Pulmonary artery endothelial cell (primary cell): ENCODE measurements around the gene ST6GALNAC5. TPM values are rescaled to one million over a fixed set of nuclear protein-coding genes. Genes with fewer than 3 reads are reported as not detected.
A peak's percentile ranks its signal among the peaks of the same experiment; 100 is the strongest.
"Not testable (repeated sequence)": the region's sequence is repeated elsewhere in the genome, so short reads cannot be mapped to it uniquely, and the experiment has no call there.

Source experiments
- DNase-seq: peaks from one replicate; pipeline ENCODE4 v3.0.0-alpha.2; 2011; ENCODE audit warnings: low read depth, low spot score
- total RNA-seq: library from RNA; depleted of rRNA; stranded (reverse); fragments of >200 nt; gene quantifications from 2 replicates; pipeline ENCODE4 v1.2.3, GENCODE V29; 2014

Gene ST6GALNAC5
- total RNA-seq, 1 donor from 2014 or later: not detected

DNA sequence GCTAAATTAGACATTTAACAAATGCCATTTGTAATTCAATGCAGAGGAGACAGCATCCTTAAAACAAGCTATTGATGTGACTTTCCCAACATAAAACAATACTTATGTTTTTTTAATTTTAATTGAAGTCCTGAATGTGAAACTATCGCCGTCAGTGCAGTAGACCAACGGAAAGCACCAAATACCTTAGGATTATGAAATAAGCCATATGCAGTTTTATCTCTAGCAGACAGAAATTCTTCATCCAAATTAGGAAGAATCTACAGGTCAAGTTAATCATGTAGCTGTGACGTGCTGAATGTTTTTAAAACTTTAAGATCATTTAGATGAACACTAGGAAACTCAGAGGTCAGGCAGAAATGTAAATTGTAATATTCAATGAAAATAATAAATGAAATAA is 714 bp upstream of the ST6GALNAC5 start:
- DNase-seq: no peak

DNA sequence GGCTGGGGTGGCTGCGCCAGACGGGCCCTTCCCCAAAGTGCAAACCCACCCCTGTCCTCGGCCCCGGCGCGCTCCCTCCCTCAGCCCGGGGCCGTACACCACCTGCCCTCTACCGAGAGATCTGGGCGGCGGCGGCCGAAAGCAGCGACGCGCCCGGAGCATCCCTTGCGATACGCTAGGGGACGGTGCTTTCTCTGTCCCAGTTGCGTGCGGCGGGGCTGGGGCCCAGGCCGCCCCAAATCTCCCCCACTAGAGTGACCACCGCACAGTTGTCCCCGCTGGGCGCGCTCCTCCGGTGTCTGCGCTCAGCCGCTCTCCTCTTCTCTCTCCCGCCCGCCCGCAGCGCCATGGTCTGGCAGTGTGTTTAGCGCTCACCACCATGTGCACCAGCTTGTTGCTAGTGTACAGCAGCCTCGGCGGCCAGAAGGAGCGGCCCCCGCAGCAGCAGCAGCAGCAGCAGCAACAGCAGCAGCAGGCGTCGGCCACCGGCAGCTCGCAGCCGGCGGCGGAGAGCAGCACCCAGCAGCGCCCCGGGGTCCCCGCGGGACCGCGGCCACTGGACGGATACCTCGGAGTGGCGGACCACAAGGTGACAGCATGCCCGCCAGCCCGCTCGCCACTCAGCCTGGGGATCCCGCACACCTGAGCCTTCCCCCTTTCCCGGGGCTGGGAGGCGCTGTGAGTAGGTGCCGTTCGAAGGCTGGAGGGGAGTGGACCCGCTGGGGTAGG is 1.0 kb downstream of the ST6GALNAC5 start:
- peak; percentile 2 for DNase-seq

DNA sequence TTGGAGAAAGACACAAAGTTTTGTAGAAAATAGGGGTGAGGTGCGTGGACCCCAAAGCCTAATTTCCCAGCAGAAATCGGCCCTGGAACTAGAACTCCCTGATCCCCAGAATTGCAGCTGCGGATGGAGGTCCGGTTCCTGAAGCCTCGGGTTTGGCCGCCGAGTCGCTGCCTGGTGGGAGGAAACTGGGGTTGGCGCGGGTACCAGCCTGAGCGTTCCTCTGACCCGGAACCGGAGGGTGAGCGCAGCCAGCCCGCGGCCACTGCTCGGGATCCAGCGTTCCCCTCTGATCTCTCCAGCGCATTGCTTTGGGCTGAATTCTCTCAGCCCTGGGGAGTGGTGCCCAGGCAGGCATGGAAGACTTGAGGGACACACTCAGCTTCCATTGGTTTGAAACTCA is 1.6 kb downstream of the ST6GALNAC5 start:
- no peak for DNase-seq

DNA sequence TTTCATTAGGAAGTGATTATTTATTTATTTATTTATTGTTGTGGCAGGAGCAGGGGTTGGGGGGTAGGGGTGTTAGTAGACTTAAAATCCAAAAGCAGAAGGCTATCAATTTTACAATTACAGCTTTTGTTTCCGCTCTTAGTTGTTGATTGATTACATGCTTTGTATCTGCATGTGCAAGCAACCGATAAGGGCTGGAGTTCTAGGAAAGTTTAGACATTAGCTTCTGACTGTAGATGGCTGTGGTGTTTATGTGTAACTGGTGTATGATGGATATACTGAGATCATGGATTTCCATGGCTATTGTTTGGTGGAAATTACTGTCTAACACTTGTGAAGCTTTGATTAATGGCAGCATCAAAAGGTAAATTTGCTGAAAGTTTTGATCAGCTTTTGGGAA is 2.8 kb downstream of the ST6GALNAC5 start:
- DNase-seq: no peak

DNA sequence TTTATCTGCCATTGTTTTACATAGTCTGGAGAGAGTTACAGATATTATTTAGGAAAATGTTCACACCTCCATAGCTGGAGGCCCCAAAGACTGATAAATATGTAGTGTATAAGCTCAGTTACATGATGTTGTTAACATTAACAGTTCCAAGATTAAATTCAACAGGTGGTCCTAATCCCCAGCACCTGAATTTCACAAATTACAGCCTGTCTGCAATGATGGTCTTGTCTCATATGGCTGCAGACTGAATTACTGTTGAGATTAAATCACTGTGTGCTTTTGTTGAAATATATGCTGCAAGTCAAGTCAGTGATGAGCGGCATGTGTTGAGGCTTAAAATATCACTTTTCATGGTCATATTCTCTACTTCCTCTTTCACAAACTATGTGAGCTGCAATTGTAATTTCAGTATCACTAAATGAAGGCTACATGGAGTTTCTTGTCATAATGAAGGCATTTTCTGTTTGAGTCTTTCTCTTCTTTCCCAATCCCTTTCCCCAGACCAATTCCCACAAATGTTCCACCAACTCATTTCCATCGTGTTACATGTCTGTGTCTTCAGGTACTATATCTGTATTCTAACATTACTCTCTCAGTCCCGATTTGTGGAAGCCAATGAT is 4.2 kb downstream of the ST6GALNAC5 start:
- no peak for DNase-seq

DNA sequence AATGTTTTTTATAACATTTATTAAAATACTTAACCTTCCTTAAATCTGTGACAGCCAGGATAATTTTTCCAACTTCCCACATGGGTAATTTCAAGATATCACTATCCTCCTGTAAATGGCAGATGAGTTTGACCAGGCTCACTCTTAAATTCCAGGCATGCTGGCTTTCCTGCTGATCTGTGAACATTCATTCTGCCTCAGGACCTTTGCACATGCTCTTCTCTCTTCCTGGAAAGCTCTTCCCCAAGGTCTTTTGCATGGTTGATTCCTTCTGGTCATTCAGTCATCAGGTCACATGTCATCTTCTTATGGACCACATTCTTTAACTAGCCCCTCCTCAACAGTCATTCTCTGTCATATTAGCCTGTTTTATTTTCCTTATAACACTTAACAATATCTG is 5.7 kb downstream of the ST6GALNAC5 start:
- no peak for DNase-seq

DNA sequence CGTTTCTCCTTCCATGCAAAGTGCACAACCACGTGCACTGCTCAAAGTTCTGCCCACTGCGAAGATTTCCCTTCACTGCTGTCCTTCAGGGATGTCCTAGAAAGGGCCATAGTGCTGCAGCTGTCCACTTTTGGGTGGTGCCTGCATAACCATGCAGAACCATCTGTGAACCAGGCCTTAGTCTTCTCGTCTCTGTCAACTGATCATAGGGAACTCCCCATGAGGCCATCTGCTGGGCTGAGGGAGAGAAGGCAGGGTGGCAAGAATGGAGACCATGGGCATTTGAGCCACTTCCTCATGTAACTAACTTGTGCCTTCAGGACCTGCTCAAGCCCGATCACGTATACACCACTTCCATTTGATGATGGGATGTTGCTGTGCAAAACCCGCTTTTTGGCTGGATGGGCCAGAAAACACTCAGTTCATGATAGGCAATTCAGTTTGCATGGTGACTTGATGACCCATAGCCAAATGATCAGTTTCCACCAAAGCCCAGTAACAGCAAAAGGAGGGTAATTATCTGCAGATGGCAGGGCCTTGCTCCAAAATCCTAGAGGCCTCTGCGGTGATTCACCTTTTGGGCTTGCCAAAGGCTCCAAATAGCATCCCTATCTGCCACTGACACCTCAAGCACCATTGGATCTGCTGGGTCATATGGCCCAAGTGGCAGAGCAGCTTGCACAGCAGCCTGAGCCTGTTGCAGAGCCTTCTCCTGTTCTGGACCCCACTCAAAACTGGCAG is 9.5 kb downstream of the ST6GALNAC5 start:
- no peak for DNase-seq

DNA sequence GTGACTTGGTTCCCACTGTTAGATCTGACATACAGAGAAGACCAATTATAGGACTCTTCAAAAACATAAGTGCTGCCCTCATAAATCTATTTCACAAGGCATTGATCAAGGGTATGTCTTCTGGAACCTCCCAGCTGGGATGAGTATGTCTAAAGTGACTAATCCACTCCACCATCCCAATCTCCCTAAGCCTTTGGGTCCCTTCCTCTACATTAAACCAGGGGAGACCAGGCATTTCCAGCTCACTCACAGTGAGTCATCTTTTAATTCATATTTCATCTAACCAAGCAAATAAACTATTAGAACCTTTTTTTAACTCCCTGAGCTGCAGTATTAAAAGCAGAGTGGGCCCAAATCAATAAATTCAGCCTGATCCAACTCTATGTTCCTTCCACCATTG is 11.7 kb downstream of the ST6GALNAC5 start:
- not testable (repeated sequence) for DNase-seq

DNA sequence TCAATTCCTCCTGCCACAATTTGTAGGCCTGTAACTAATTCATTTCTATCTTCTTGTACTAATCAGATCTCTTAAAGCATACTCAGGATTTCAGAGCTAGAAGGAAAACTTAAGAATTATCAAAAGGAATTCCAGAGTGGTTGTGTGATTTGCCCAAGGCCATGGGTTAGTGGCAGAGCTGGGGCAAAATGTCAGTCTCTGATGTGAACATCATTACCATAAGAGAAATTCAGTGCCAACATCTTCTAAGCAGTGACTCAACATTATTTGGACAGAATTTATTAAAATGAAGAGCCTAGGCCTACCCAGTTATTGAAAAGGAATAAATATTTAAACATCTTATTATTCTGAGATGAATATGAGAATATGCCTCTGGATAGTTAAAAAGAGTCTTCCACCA is 14.5 kb downstream of the ST6GALNAC5 start:
- DNase-seq: no peak

DNA sequence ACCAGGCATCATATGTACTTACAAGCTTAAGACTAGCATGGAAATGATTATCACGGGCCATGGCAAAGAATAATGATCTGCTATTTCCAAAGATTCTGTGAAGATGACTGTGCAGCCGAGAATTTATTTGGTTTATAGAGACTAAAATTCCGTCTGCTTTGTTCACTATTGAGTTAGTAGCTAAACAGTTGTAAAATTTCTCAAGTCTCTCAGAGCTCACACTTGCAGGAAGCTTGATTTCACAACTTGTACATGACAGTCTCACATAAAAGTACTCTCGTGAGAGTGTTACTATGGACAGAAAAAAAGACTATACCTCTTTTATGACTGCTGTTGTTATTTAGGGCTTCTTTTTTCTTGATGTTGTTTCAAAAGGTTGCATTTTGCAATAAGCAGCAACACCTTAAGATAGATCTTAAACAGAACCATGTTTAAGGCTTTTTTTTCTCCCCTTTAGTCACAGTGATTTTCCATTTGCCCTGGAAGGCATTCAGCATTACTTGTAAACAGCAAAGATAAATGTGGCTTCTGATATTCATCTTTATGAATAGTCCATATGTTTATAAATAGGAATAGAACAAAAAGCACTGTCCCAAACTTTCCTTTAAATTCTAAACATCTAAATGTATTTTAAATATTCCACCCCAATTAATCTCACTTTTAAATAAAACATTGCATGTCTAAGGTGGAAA is 24.8 kb downstream of the ST6GALNAC5 start:
- DNase-seq: no peak

DNA sequence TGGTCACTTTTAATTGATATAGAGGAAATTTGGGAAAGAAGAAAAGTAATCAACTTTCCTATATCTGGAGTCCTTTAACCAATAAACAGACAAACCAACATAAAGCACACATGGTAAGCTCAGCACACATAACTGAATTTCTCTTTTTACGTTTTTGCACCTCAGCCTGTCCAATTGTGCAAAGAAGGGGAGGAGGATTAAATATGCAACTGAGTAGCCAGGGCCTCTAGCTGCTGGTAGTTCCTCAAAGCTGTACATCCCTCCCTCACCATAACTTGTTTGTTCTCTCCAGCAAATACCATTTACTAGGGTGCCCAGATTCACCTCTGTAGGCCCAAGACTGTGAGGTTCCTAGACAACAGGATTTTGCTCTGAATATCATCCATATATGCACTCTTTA is 25.4 kb downstream of the ST6GALNAC5 start:
- no peak for DNase-seq

DNA sequence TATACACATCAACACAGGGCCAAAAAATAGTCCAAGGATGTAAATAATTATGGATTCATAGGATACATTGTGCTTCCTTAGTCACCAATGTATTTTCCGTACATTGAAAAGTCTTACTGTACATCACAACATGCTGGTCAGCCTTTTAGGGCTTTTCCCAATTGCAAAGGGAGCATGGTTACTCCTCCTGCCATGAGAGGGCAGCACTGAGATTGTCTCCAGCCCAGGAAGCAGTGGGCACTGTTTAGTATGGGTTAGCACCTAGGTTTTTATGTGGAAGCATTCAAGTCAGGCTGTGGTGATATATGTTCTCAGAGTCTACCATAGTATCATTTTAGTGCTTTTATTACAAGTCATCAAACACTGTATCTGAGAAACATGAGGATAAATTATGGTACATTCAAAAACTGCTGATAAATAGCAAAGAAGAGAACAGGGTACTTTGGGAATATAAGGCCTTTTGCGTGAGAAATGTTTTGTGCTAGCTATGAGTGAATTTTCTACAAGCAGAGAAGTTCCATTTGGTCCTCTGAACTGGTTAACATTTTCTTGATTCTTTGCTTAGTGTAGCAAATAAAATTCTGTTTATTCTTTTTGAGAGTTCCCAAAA is 34.0 kb downstream of the ST6GALNAC5 start:
- peak; percentile 1 for DNase-seq

DNA sequence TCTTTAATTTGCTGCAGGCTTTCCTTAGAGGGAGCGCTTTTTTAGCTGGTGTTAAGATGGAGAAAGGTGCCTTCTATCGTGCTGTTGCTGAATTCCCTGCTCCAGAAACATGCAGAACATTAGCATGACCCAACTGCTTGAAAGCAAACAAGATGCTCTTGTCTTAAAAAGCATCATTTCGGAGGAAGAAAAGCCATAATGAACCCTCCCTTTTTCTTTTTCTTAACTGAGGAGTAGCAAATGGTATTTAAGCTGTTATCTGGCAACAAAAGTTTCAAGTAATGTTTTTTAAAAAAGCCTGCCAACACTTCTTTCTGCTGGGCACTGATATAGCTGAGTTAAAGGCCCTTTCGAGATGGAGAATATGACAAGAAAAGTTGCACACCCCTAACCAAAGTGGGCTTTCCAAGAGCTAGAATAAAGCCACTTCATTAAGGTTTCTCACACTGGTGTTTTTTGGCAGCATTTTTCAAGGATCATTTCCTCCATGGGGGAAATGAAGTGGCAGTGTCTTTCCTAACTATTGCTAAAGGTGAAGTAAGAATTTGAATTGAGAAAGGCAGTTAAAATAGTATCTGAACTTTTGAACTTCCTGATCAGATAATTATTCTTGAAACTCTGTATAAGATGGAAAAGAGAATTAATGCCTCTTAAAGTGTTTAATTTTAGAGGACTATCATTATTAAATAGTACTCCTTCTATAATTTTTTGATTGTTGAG is 38.8 kb downstream of the ST6GALNAC5 start:
- no peak for DNase-seq

DNA sequence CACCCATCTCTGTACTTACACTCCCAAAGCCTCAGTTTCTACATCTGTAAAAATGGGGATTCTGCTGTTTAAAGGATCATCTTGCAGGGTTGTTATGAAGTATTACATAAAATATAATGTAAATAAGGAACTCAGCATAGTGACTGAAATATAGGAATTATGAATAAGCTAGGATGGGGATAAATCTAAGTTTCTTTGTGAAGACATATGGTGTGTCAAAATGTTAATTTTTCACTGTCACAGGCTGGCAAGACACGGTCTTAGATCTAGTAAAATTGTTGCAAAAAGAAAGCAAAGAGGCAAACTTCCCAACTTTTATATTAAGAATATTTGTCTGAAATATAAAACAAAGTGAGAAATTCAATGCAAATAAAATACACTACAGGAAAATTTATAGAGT is 42.0 kb downstream of the ST6GALNAC5 start:
- no peak for DNase-seq

DNA sequence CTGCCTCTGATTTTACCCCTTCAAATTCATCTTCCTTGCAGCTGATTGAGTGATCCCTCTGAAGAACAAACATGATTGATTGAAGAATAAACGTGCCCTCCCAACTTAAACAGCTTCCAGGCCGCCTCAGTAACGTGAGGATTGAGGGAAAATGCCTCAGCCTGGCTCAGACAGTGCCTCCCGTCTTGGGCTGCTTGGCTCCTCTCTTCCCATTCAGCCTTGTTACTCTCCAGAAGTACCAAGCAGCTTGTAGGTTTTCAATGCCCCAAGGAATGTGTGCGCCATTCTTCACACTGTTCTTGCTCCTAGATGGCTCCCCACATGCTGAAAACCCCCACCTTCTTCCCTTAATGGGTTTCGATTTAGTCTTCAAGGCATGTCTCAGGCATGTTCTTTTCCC is 51.8 kb downstream of the ST6GALNAC5 start:
- no peak for DNase-seq

DNA sequence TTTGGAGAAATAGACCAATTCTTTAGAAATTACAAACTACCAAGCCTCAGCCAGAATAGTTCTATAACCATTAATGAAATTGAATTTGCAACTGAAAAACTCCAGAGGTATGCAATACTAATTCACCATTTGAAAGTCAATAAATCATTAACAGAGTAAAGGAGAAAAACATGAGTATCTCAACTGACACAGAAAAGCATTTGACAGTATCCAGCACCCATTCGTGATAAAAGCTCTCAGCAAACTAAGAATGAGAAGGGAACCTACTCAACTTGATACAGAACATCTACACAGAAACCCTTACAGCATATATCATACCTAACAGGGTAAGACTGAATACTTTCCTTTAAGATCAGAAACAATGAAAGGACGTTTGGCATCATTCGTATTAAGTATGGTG is 54.3 kb downstream of the ST6GALNAC5 start:
- DNase-seq: no peak

DNA sequence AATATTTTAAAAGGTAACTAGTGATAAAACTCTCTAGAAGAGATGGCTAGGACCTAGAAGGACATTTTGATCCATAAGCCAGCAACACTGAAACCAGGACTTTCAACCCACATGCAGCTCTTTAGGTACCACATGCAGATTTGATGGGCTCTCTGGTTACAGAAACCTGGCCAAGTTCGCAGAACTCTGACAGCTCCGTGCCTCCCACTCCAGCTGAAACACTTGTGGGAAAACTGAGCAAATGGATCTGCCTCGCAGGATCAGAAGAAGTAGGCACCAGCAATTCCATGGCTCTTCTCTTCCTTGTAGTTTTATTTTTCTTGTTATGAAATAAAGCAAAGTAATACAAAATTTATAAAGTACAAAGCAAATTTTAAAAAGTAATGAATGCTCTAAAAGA is 58.5 kb downstream of the ST6GALNAC5 start:
- no peak for DNase-seq

DNA sequence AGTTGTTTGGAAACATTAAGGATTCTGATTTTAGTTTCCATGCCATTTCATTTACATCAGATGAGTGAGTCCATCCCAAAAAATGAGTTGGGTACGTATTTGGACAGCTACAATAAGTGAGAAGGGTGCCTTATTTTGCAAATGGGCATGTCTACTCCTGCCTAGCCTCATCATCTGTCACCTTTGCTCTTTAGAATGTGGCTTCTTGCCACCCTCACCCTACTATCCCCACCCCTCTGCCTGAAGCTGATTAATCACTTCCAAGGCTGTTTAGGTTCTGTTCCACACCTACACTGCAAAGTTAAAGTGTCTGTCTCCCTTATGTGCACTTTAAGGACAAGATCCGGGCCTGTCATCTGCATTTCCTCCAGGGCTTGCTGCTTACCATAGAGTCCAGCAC is 61.2 kb downstream of the ST6GALNAC5 start:
- DNase-seq: no peak

DNA sequence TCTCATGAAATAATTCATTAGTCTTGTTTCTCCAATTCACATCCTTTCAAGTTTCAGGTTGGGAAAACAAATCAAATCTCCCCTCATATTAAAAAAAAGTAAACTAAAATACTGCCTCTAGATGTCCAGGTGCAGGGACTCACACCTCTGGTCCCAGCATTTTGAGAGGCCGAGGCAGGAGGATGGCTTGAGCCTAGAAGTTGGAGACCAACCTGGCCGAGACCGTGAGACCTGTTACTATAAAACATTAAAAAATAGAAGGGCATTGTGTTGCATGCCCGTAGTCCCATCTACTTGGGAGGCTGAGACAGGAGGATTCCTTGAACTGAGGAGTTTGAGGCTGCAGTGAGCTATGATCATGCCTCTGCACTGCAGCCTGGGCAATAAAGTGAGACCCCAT is 61.9 kb downstream of the ST6GALNAC5 start:
- DNase-seq: no peak

DNA sequence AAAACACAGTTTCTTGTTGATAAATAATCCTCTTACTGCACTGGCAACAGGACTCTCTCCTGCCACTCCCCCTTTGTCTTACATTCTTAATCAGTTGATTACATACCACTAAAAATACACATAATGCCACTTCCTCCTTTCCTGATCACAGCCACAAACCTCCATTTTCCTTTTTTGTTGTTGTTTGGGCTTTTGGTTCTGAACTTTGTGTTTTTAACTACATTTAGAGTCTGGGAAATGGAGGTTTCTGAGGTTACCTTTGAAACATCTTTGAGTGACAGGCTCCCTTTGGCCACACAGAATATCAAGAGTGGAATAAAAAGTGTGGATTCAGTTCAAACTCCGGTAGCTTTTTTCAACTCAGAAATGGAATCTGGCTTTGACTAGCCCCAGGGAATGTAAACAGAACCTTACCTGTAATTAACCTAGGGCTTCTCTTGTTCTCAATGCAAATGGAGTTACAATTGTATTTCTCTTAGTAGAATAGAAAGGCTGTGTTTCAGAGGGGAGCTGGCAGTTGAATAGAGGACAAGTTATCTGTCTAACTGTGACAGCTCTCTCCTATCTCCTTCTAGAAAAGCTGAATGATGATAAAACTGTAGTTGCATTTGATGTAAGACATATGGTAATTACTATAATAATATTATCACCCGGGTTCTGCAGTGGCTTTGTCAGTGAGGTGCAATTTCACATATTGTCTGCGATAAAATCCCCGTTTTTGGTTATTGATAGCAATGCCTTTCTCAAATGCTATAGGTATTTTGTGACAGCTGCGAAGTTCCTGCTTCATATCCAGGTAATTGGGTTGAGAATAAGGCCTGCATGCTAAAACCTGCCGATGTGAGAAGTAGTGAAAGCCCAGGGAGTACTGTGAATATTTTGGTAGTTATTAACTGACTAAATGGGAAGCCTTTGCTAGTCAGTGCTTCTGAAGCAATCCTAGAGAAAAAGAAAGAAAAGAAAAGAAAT is 66.9 kb downstream of the ST6GALNAC5 start:
- DNase-seq: no peak
